OCI-LY1 (cell line): Measurements from ENCODE around the gene RTBDN.

Experiments used
- H2AFZ ChIP-seq: fragments of 200-600 bp; sonication (generic), shearing (Covaris generic); 2 replicates; pipeline ENCODE4 v1.6.0; 2014; ENCODE audit warnings: antibody characterized with exemption, mild to moderate bottlenecking, low read length
- H3F3A ChIP-seq: fragments of 200-600 bp; sonication (generic), shearing (Covaris generic); 2 replicates; pipeline ENCODE4 v1.6.0; 2014; ENCODE audit warnings: mild to moderate bottlenecking, antibody characterized with exemption, low read length, moderate library complexity; ENCODE audit not compliant: insufficient read depth
- H3K27ac ChIP-seq: fragments of 200-600 bp; sonication (generic); 2 replicates; pipeline ENCODE4 v1.5.1; 2014; ENCODE audit warnings: low read length, mixed run types, mild to moderate bottlenecking, low read depth; ENCODE audit not compliant: poor library complexity, severe bottlenecking
- H3K27me3 ChIP-seq: fragments of 200-600 bp; sonication (generic); 2 replicates; pipeline ENCODE4 v1.6.0; 2014; ENCODE audit warnings: antibody characterized with exemption, mild to moderate bottlenecking, low read length, moderate library complexity; ENCODE audit not compliant: insufficient read depth
- H3K36me3 ChIP-seq: fragments of 200-600 bp; sonication (generic); 2 replicates; pipeline ENCODE4 v1.6.1; 2014; ENCODE audit warnings: mild to moderate bottlenecking, antibody characterized with exemption, low read length, moderate library complexity, mixed read lengths; ENCODE audit not compliant: insufficient read depth
- H3K4me1 ChIP-seq: fragments of 200-600 bp; sonication (generic); 2 replicates; pipeline ENCODE4 v1.5.1; 2014; ENCODE audit warnings: mild to moderate bottlenecking, low read length, moderate library complexity; ENCODE audit not compliant: insufficient read depth, severe bottlenecking
- H3K4me2 ChIP-seq: fragments of 200-600 bp; sonication (generic), shearing (Covaris generic); 2 replicates; pipeline ENCODE4 v1.6.1; 2014; ENCODE audit warnings: low read length
- H3K4me3 ChIP-seq: fragments of 200-600 bp; sonication (generic); 2 replicates; pipeline ENCODE4 v1.5.1; 2014; ENCODE audit warnings: low read length, low read depth, mild to moderate bottlenecking, mixed read lengths; ENCODE audit not compliant: poor library complexity, severe bottlenecking
- H3K79me2 ChIP-seq: fragments of 200-600 bp; shearing (Covaris generic); 2 replicates; pipeline ENCODE4 v1.6.1; 2016; ENCODE audit warnings: mixed run types, low read length, mixed read lengths; ENCODE audit not compliant: insufficient read depth
- H3K9ac ChIP-seq: fragments of 200-600 bp; sonication (generic), shearing (Covaris generic); 2 replicates; pipeline ENCODE4 v1.6.1; 2014; ENCODE audit warnings: mild to moderate bottlenecking, low read length, mixed read lengths
- H3K9me2 ChIP-seq: fragments of 200-600 bp; sonication (generic), shearing (Covaris generic); 2 replicates; pipeline ENCODE4 v1.6.1; 2014; ENCODE audit warnings: low read depth, mild to moderate bottlenecking, low read length, mixed read lengths
- H3K9me3 ChIP-seq: fragments of 200-600 bp; shearing (Covaris generic); 2 replicates; pipeline ENCODE4 v1.6.1; 2014; ENCODE audit warnings: low read length, mixed read lengths
- H4K20me1 ChIP-seq: fragments of 200-600 bp; sonication (generic), shearing (Covaris generic); 2 replicates; pipeline ENCODE4 v1.6.0; 2016; ENCODE audit warnings: mild to moderate bottlenecking, low read length; ENCODE audit not compliant: insufficient read depth
- CTCF ChIP-seq: fragments of 200-600 bp; sonication (generic), shearing (Covaris generic); IDR thresholded peaks from 2 replicates; pipeline ENCODE4 v1.5.1; 2017; ENCODE audit warnings: mild to moderate bottlenecking, antibody characterized with exemption, low read length, moderate library complexity, mixed read lengths
- EZH2 ChIP-seq: fragments of 200-600 bp; sonication (generic), shearing (Covaris generic); IDR thresholded peaks from 2 replicates; pipeline ENCODE4 v1.8.0; 2017; ENCODE audit warnings: borderline replicate concordance, mixed run types, mild to moderate bottlenecking, antibody characterized with exemption, low read length, moderate library complexity, mixed read lengths

Gene RTBDN

DNA sequence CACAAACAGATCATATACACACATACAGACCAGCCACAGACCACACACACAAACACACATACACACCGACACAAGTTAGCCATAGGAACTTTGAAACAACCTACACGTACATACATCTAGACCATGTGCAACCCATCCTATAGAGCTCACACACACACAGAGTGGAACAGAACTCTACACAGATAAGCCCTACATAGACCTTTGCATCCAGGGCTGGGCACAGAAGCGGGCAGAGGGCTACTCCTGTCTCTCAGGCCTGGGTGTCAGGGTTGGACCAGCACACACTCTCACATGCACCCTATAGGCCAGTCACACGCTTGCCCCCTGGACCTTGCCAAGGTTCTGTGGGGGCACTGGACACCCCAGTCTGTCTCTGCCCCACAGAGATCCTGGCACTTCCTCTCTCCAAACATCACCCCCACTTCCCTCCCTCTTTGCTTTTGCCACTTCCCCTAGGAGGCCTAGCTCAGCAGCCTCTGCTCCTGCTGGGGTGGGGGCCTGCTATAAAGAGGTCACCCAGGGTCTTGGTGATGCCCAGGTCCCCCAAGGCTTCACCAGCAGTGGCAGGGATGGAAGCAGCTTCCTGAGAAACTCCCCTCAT lies 48.8 kb downstream of the RTBDN start:
- no peaks in the 10 kb centered on the region for H3K9me2 ChIP-seq
- no peaks in the 10 kb centered on the region for H3K36me3 ChIP-seq
- no peaks in the 10 kb centered on the region for H4K20me1 ChIP-seq
- H3K4me3 ChIP-seq, result no peak overlapping the region
- H3K79me2 ChIP-seq, result no peaks in the 10 kb centered on the region
- no peaks in the 10 kb centered on the region for H3K9me3 ChIP-seq
- no peak overlapping the region for H2AFZ ChIP-seq
- no peaks in the 10 kb centered on the region for H3K27me3 ChIP-seq
- peak overlapping the region; percentile 74 for H3K27ac ChIP-seq
- no peak for TF ChIP-seq CTCF
- H3F3A ChIP-seq, result no peaks in the 10 kb centered on the region
- H3K4me1 ChIP-seq, result peaks cover 73% of the 10 kb centered on the region
- no peak overlapping the region for H3K4me2 ChIP-seq
- no peak overlapping the region; the same call in 1 of the 2 replicates for H3K9ac ChIP-seq

DNA sequence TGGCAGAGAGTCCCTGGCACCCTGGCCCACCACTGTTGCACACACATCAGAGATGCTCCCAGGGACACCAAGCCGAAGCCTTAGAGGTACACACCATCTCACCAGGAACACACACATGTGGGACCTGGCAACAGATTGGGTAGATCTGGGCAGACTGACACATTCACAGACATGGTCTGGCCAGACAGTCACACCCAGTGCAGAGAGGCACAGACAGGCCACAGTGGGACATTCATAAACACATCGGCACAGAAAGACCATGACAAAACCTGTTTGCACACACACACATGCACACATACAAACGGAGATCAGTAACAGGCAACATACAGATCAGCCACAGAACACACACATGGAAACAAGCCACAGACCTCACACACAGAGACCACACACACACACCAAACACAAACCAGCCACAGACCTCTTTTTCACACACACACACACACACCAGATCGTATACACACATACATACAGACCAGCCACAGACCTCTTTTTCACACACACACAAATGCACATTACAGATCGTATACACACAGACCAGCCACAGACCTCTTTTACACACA lies 49.4 kb downstream of the RTBDN start:
- Histone ChIP-seq H3K9me3 (no peaks in the 10 kb centered on the region), H4K20me1 (no peaks in the 10 kb centered on the region), H3K27me3 (no peaks in the 10 kb centered on the region), H2AFZ (no peak overlapping the region), H3K4me3 (no peak overlapping the region), H3K4me2 (no peak overlapping the region), H3K36me3 (no peaks in the 10 kb centered on the region), H3K27ac (peak overlapping the region; percentile 74), H3K4me1 (peaks cover 67% of the 10 kb centered on the region), H3F3A (no peaks in the 10 kb centered on the region), H3K79me2 (no peaks in the 10 kb centered on the region), H3K9me2 (no peaks in the 10 kb centered on the region), H3K9ac (no peak overlapping the region; the same call in 1 of the 2 replicates)
- no peak for TF ChIP-seq CTCF
- no peak for TF ChIP-seq EZH2

GRCh38 chr19:12784394-12784870 lies 49.9 kb downstream of the RTBDN start:
- no peaks in the 10 kb centered on the region for H3F3A ChIP-seq
- peak overlapping the region; percentile 74 for H3K27ac ChIP-seq
- H3K79me2 ChIP-seq, result no peaks in the 10 kb centered on the region

More at GRCh38 chr19:12784394-12784870, 49.9 kb downstream of the RTBDN start:
- no peak overlapping the region for H2AFZ ChIP-seq
- no peaks in the 10 kb centered on the region for H3K9me3 ChIP-seq
- peaks cover 66% of the 10 kb centered on the region for H3K4me1 ChIP-seq
- H3K36me3 ChIP-seq, result no peaks in the 10 kb centered on the region
- H3K4me2 ChIP-seq, result no peak overlapping the region
- no peak overlapping the region for H3K4me3 ChIP-seq
- H3K27me3 ChIP-seq, result no peaks in the 10 kb centered on the region
- no peaks in the 10 kb centered on the region for H4K20me1 ChIP-seq
- no peaks in the 10 kb centered on the region for H3K9me2 ChIP-seq
- TF ChIP-seq CTCF (no peak), EZH2 (no peak)
- H3K9ac ChIP-seq, result no peak overlapping the region; the same call in 1 of the 2 replicates
